Endodermal cell (in vitro differentiated cells): ENCODE data around the gene B3GALT4. TPM values are rescaled to one million over a fixed set of nuclear protein-coding genes. Genes with fewer than 3 reads are reported as not detected.
A peak's percentile ranks its signal among the peaks of the same experiment; 100 is the strongest.

Experiments used
- DNase-seq: peaks from one replicate; pipeline ENCODE4 v3.0.0-alpha.2; 2017
- H3K27ac ChIP-seq: 2 replicates; pipeline ENCODE4 v1.5.1; 2013; ENCODE audit warnings: mild to moderate bottlenecking, low read depth, low read length, moderate library complexity
- H3K27me3 ChIP-seq: 2 replicates; pipeline ENCODE4 v1.6.1; 2013; ENCODE audit warnings: mild to moderate bottlenecking, low read length, moderate library complexity; ENCODE audit not compliant: insufficient read depth, control insufficient read depth, poor library complexity, severe bottlenecking
- H3K36me3 ChIP-seq: 2 replicates; pipeline ENCODE4 v1.7.0; 2013; ENCODE audit warnings: mild to moderate bottlenecking, low read length, moderate library complexity; ENCODE audit not compliant: control insufficient read depth, insufficient read depth
- H3K4me1 ChIP-seq: one replicate; pipeline ENCODE4 v1.7.0; 2013; ENCODE audit warnings: low read length; ENCODE audit not compliant: control insufficient read depth, insufficient read depth
- H3K4me3 ChIP-seq: 2 replicates; pipeline ENCODE4 v1.5.1; 2013; ENCODE audit warnings: mild to moderate bottlenecking, low read length, moderate library complexity
- H3K9ac ChIP-seq: 2 replicates; pipeline ENCODE4 v1.6.1; 2013; ENCODE audit warnings: mild to moderate bottlenecking, low read length, moderate library complexity; ENCODE audit not compliant: poor library complexity, severe bottlenecking; ENCODE audit errors: extremely low read depth
- H3K9me3 ChIP-seq: 2 replicates; pipeline ENCODE4 v1.6.1; 2013; ENCODE audit warnings: mild to moderate bottlenecking, low read length, moderate library complexity; ENCODE audit not compliant: control insufficient read depth
- H3K27ac Mint-ChIP-seq: 2 replicates; pipeline ENCODE4 v1.8.0; 2020; ENCODE audit warnings: mixed read lengths
- H3K27me3 Mint-ChIP-seq: 2 replicates; pipeline ENCODE4 v1.8.0; 2021; ENCODE audit warnings: mild to moderate bottlenecking, mixed read lengths; ENCODE audit not compliant: insufficient read depth
- H3K36me3 Mint-ChIP-seq: 2 replicates; pipeline ENCODE4 v1.8.0; 2020; ENCODE audit warnings: low read depth, mixed read lengths
- H3K4me1 Mint-ChIP-seq: 2 replicates; pipeline ENCODE4 v1.8.0; 2020; ENCODE audit warnings: mixed read lengths
- H3K4me3 Mint-ChIP-seq: 2 replicates; pipeline ENCODE4 v1.8.0; 2020; ENCODE audit warnings: mild to moderate bottlenecking, moderate library complexity, mixed read lengths
- H3K9me3 Mint-ChIP-seq: 2 replicates; pipeline ENCODE4 v1.8.0; 2020; ENCODE audit warnings: mild to moderate bottlenecking, mixed read lengths
- WGBS, 2 experiments: methylation state at CpG; one replicate each; pipeline versions ENCODE4 v1.1.5 to v1.1.7; 2013; ENCODE audit warnings: missing lambda C conversion rate in 2 of 2, mixed read lengths in 1 of 2; ENCODE audit not compliant: insufficient coverage in 1 of 2, insufficient read length in 1 of 2; 5-methylcytosine and 5-hydroxymethylcytosine counted together
- total RNA-seq, 2 donors: library from RNA; stranded (reverse); fragmentation: NEBNext Ultra II Directional in 1 of 2; extraction: Animal tissue kit (Norgen Biotek cat#: 25700) in 1 of 2; gene quantifications; 2 replicates in 1 of 2; 3 replicates in 1 of 2; pipeline ENCODE4 v1.2.1, GENCODE V29; 2021
- TF ChIP-seq, protein P1 (sequence below): fragments of 200-600 bp; sonication (generic); conservative IDR thresholded peaks from 2 replicates; pipeline ENCODE4 v1.5.0; 2021; ENCODE audit warnings: antibody characterized with exemption, mild to moderate bottlenecking

B3GALT4 gene
- total RNA-seq, 2 donors from 2014 or later, result 3.9 to 5.5 TPM

DNA sequence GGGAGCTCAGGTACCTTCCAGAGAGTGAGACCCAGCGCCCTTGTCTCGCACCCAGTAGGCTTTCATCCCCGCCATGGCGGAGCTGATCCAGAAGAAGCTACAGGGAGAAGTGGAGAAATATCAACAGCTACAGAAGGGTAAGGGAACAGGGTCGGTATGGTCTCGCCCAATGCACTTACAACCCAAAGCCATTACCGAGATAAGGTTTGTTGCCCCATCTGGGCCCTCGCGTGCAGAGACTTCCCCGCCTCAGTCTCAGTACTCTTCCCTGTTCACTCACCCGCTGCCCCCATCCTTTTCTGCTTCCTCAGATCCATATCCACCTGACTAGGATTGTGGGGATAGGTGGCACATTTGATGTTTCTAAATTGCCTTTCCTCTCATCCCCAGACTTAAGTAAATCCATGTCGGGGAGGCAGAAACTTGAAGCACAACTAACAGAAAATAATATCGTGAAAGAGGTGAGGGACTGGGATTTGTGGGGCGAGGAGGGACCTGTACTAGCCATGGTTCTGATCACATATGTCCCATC is 12.9 kb downstream of the B3GALT4 start:
- H3K9ac ChIP-seq, result peak overlapping the region; percentile 70

DNA sequence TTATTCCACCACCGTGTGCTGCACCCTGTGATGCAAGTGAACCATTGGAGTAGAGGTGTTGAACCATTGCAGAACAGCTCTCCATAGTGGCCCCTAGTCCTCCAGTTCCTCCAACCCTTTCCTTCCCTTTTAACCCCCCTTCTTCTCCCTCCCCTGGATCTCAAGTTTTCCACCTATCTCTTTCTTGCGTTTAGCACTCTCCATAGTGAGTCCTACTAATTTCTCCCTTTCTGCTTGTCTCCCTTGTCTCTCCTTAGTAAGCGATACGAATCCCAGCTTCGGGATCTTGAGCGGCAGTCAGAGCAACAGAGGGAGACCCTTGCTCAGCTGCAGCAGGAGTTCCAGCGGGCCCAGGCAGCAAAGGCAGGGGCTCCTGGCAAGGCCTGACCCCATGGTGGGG is 13.5 kb downstream of the B3GALT4 start:
- Mint-ChIP-seq H3K27me3 (no peaks in the 10 kb centered on the region), H3K36me3 (peaks cover 45% of the 10 kb centered on the region), H3K27ac (peak overlapping the region; percentile 89), H3K4me1 (peaks cover 13% of the 10 kb centered on the region), H3K4me3 (peak overlapping the region; percentile 83), H3K9me3 (no peaks in the 10 kb centered on the region)
- Histone ChIP-seq H3K4me3 (peak overlapping the region; percentile 97), H3K4me1 (no peaks in the 10 kb centered on the region), H3K36me3 (peaks cover 42% of the 10 kb centered on the region), H3K27me3 (no peaks in the 10 kb centered on the region), H3K27ac (no peak overlapping the region), H3K9ac (no peak overlapping the region), H3K9me3 (no peaks in the 10 kb centered on the region)
- WGBS, 2 experiments, result 61 to 82% methylated on average over 2 to 7 of the region's 7 CpGs
- no peak for DNase-seq
- TF ChIP-seq, protein P1, sequence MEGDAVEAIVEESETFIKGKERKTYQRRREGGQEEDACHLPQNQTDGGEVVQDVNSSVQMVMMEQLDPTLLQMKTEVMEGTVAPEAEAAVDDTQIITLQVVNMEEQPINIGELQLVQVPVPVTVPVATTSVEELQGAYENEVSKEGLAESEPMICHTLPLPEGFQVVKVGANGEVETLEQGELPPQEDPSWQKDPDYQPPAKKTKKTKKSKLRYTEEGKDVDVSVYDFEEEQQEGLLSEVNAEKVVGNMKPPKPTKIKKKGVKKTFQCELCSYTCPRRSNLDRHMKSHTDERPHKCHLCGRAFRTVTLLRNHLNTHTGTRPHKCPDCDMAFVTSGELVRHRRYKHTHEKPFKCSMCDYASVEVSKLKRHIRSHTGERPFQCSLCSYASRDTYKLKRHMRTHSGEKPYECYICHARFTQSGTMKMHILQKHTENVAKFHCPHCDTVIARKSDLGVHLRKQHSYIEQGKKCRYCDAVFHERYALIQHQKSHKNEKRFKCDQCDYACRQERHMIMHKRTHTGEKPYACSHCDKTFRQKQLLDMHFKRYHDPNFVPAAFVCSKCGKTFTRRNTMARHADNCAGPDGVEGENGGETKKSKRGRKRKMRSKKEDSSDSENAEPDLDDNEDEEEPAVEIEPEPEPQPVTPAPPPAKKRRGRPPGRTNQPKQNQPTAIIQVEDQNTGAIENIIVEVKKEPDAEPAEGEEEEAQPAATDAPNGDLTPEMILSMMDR, result no peak

More for the DNA sequence above, 12.9 kb downstream of the B3GALT4 start:
- no peaks in the 10 kb centered on the region for H3K9me3 ChIP-seq
- peaks cover 13% of the 10 kb centered on the region for H3K4me1 Mint-ChIP-seq
- no peaks in the 10 kb centered on the region for H3K27me3 ChIP-seq
- TF ChIP-seq, protein P1, result no peak
- H3K4me3 Mint-ChIP-seq, result peak overlapping the region; percentile 83
- WGBS, 2 experiments, result 4 to 5% methylated on average over 8 to 14 of the region's 14 CpGs
- H3K27ac ChIP-seq, result no peak overlapping the region
- peaks cover 46% of the 10 kb centered on the region for H3K36me3 ChIP-seq
- H3K4me1 ChIP-seq, result no peaks in the 10 kb centered on the region
- no peaks in the 10 kb centered on the region for H3K9me3 Mint-ChIP-seq
- no peaks in the 10 kb centered on the region for H3K27me3 Mint-ChIP-seq
- H3K27ac Mint-ChIP-seq, result peak overlapping the region; percentile 89
- DNase-seq, result no peak
- H3K36me3 Mint-ChIP-seq, result peaks cover 45% of the 10 kb centered on the region
- H3K4me3 ChIP-seq, result peak overlapping the region; percentile 97

DNA sequence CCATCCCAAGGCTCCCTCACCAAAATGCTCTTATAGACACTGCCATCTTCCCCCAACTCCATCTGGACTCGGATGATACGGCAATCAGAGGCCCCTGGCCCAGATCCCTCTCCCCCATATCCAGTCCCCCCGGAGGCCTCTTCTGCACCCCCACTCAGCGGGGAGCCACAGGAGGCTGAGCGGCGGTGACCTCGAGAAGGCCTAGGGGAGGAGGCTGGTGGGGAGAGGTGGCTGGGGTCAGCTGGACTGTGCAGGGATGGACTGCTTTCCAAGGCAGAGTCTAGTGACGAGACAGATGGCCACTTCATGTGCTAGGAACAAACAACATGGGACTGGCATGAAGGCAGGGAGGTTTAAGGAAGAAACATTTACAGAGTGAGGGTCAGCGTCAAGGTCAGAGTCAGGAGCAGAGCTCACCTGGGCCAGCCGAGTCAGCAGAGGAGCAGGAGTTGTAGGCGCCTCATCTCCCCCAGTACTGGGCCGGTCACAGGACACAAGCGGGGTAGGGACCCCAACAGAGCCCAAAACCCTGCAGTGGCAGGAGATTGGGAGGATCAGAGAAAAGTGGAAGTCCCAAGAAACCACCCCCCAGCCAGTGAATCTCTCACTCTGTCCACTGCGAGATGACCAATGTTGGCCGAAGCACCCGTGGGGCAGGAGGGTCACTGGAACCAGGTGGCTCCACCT is 16.2 kb downstream of the B3GALT4 start:
- peaks cover 32% of the 10 kb centered on the region for H3K36me3 Mint-ChIP-seq
- peaks cover 14% of the 10 kb centered on the region for H3K4me1 Mint-ChIP-seq
- 91 to 96% methylated on average over 9 to 15 of the region's 16 CpGs for WGBS, 2 experiments
- no peak overlapping the region for H3K4me3 ChIP-seq
- no peak overlapping the region for H3K27ac Mint-ChIP-seq
- DNase-seq, result no peak
- H3K27me3 ChIP-seq, result no peaks in the 10 kb centered on the region
- H3K4me3 Mint-ChIP-seq, result no peak overlapping the region
- no peaks in the 10 kb centered on the region for H3K4me1 ChIP-seq
- no peak overlapping the region for H3K9ac ChIP-seq
- H3K9me3 Mint-ChIP-seq, result no peaks in the 10 kb centered on the region
- H3K36me3 ChIP-seq, result peaks cover 33% of the 10 kb centered on the region
- H3K27ac ChIP-seq, result no peak overlapping the region
- H3K27me3 Mint-ChIP-seq, result no peaks in the 10 kb centered on the region
- TF ChIP-seq, protein P1, result no peak
- H3K9me3 ChIP-seq, result no peaks in the 10 kb centered on the region
